C4-2B (cell line): ENCODE data around the gene NELL1.

Source experiments
- ZFX ChIP-seq: fragments of 450-650 bp; IDR thresholded peaks from 2 replicates; pipeline ENCODE4 v1.6.1; 2017
- TF ChIP-seq, protein P1 (sequence below): fragments of 450-650 bp; conservative IDR thresholded peaks from 2 replicates; pipeline ENCODE4 v1.5.1; 2017; ENCODE audit warnings: mild to moderate bottlenecking

- TF ChIP-seq, protein P1, sequence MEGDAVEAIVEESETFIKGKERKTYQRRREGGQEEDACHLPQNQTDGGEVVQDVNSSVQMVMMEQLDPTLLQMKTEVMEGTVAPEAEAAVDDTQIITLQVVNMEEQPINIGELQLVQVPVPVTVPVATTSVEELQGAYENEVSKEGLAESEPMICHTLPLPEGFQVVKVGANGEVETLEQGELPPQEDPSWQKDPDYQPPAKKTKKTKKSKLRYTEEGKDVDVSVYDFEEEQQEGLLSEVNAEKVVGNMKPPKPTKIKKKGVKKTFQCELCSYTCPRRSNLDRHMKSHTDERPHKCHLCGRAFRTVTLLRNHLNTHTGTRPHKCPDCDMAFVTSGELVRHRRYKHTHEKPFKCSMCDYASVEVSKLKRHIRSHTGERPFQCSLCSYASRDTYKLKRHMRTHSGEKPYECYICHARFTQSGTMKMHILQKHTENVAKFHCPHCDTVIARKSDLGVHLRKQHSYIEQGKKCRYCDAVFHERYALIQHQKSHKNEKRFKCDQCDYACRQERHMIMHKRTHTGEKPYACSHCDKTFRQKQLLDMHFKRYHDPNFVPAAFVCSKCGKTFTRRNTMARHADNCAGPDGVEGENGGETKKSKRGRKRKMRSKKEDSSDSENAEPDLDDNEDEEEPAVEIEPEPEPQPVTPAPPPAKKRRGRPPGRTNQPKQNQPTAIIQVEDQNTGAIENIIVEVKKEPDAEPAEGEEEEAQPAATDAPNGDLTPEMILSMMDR: no peak
- TF ChIP-seq ZFX: no peak
Observed at GRCh38 chr11:20917306-20917705, 247.9 kb downstream of the NELL1 start.
